Brain microvascular endothelial cell (primary cell): ENCODE data around the gene MAML3.
A peak's percentile ranks its signal among the peaks of the same experiment; 100 is the strongest.

Experiments used
- DNase-seq: peaks from one replicate; pipeline ENCODE4 v3.0.0-alpha.2; 2020
- H3K27ac ChIP-seq: fragments of 250-450 bp; sonication (Bioruptor Pico); 2 replicates; pipeline ENCODE4 v1.5.1; 2020; ENCODE audit warnings: mild to moderate bottlenecking, moderate library complexity
- H3K27me3 ChIP-seq: fragments of 250-450 bp; sonication (Bioruptor Pico); replicated peaks from 2 replicates; pipeline ENCODE4 v1.5.1; 2020; ENCODE audit warnings: mild to moderate bottlenecking
- H3K36me3 ChIP-seq: fragments of 250-450 bp; sonication (Bioruptor Pico); replicated peaks from 2 replicates; pipeline ENCODE4 v1.5.1; 2020; ENCODE audit warnings: mild to moderate bottlenecking
- H3K4me3 ChIP-seq: 2 replicates; pipeline ENCODE4 v1.5.1; 2011; ENCODE audit warnings: low read depth, mild to moderate bottlenecking, control low read depth, low read length, moderate library complexity
- in situ Hi-C: cut with HindIII; loops from 2 replicates; pipeline ENCODE4 v1.10.0; 2017; ENCODE audit warnings: low sequenced_read_pairs, low pct_ligation_motif_present
- TF ChIP-seq, protein P1 (sequence below): IDR thresholded peaks from 2 replicates; pipeline ENCODE4 v1.5.1; 2011; ENCODE audit warnings: low read depth, mild to moderate bottlenecking, moderate library complexity, low read length, control low read depth, inconsistent platforms; ENCODE audit errors: missing control alignments

Gene MAML3

DNA sequence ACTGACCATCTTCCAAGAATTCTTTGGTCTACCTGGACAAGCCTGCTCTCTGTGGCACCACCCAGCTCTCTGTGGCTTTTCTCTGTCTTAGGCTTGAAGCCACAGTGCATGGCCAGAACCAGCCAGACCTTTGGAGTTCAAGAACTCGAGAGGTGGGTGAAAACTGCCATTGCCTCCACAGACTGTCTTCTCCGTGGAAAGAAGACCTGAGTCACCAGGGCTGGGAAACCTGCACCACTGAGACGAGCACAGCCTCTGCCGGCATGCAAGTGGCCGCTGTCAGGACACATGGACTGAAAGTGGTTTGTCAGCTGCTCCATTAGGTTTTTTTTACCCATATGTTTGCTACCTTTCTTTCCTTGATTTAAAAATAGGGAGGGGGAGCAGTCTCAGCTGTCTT is 413.9 kb downstream of the MAML3 start:
- in situ Hi-C loops: no loop called here
- peak overlapping the region; percentile 6 for H3K4me3 ChIP-seq
- no peaks in the 10 kb centered on the region for H3K27me3 ChIP-seq
- DNase-seq: no peak
- TF ChIP-seq, protein P1, sequence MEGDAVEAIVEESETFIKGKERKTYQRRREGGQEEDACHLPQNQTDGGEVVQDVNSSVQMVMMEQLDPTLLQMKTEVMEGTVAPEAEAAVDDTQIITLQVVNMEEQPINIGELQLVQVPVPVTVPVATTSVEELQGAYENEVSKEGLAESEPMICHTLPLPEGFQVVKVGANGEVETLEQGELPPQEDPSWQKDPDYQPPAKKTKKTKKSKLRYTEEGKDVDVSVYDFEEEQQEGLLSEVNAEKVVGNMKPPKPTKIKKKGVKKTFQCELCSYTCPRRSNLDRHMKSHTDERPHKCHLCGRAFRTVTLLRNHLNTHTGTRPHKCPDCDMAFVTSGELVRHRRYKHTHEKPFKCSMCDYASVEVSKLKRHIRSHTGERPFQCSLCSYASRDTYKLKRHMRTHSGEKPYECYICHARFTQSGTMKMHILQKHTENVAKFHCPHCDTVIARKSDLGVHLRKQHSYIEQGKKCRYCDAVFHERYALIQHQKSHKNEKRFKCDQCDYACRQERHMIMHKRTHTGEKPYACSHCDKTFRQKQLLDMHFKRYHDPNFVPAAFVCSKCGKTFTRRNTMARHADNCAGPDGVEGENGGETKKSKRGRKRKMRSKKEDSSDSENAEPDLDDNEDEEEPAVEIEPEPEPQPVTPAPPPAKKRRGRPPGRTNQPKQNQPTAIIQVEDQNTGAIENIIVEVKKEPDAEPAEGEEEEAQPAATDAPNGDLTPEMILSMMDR: no peak
- H3K36me3 ChIP-seq: no peaks in the 10 kb centered on the region
- H3K27ac ChIP-seq: no peak overlapping the region

DNA sequence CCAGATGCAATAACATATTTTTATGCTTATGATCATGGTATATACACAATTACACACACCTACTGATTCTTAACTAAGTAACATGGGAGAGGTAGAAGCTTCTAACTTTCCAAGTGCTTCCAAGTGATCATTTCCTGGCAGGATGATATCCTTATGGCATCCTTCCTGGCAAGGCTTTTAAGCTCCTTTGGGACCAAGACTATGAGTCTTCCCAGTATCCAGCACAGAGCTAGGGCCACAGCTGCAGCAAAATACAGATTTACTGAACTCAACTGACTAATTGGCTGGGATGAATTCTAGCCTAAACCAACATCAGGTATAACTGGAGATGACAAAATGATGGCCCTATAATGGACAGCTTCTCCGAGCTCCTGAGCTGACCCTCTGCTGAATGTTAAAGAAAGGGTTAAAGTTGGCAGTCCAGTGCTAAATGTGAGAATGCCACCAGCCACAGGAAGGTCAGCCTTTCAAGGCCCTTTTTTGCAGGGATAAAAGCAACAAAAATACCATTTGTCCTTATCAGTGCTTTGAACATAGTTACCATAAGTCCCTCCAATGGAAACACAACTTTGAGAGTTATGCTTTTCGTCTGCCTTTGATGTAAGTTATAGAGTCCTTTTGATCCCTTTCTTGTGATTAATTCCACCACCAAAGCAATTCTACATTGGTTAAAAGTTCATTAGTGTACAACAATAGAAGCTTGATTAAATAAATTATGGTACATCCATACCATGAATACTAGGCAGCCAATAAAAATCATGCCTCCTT is 415.0 kb downstream of the MAML3 start:
- in situ Hi-C loops: no loop called here
- Histone ChIP-seq H3K4me3 (no peak overlapping the region), H3K27me3 (no peaks in the 10 kb centered on the region), H3K27ac (no peak overlapping the region), H3K36me3 (no peaks in the 10 kb centered on the region)
- TF ChIP-seq, protein P1: no peak
- DNase-seq: no peak

DNA sequence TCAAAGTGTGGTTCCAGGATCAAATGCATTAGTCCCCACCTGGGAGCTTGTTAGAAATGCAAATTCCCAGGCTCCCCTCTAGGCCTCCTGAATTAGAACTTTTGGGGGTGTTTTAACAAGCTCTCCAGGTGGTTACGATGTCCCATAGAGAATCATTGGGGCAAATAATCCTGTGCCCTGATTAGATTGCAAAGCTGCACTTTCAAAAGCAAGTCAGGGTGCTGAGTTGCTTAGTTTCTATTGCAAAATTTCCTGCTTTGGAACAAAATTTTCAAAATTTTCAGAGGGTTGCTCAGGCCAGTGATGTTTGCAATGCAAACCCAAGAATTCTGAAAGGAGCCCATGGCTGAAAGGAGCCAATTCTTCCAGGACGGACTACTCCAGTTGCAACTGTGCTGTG is 417.3 kb downstream of the MAML3 start:
- Histone ChIP-seq H3K4me3 (no peak overlapping the region), H3K27ac (no peak overlapping the region), H3K36me3 (no peaks in the 10 kb centered on the region), H3K27me3 (no peaks in the 10 kb centered on the region)
- in situ Hi-C loops: no loop called here
- TF ChIP-seq, protein P1: no peak
- no peak for DNase-seq

DNA sequence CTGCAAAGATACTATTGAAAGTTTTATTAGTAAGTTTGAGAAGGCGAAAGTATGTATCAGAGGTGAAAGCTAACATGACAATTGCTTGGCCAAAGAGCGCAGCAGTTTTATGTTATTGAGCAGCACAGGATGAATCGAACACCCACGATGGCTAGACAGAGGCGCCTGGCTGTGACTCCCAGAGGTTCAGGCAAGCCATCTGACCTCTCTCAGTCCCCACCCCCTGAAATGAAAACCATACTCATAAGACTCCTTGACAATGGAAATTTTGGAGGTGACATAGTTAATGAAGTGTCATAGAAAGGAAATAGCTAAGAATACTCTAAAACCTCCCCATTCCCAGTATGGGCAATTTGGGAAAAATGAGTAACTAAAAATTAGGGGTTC is 417.7 kb downstream of the MAML3 start:
- DNase-seq: no peak
- H3K36me3 ChIP-seq: no peaks in the 10 kb centered on the region
- in situ Hi-C loops: no loop called here
- no peak overlapping the region for H3K4me3 ChIP-seq
- H3K27ac ChIP-seq: no peak overlapping the region
- no peaks in the 10 kb centered on the region for H3K27me3 ChIP-seq
- TF ChIP-seq, protein P1: no peak

DNA sequence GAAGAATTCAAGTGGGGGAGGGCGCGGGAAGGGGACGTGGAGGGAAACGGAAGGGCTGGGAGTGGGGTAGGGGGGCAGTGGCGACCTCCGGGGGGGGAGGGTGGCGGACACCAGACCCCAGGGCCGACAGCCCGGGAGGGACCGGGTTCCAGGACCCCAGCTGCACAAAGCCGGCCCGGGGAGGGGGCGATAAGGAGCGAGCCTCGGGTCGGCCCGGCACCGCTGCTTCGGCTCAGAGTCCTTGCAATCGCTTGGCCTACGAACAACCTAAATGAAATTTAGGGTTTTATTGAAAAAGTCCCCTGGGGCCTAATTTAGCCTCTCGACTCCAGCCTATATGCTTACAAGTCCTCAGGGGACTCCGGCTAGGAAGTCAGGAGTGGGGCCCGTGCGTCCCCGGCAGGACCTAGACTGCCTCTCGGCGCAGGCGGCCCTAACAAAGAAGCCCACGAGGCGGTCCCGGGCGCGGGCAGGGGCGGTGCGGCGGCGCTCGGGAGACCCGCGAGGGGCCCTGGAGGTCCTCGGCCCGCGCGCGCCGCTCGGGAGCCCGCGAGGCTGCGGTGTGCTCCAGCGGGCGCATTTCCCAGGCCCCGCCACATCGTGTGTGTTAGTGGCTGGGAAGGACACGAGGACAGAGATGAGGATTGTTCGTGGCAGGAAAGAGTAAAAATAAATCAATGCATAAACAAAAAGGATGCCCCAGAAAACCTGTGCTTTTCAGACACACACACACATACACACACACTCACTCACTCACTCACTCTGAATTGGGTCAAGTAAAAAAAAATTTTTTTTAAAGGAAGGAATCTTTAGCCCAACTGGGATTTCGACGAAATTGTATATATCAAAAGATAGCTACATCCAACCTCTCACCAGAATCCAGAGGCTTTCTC is 418.4 kb downstream of the MAML3 start:
- in situ Hi-C loops: no loop called here
- Histone ChIP-seq H3K27me3 (no peaks in the 10 kb centered on the region), H3K27ac (no peak overlapping the region), H3K4me3 (peak overlapping the region; percentile 55), H3K36me3 (no peaks in the 10 kb centered on the region)
- DNase-seq: peak; percentile 5
- TF ChIP-seq, protein P1: no peak
